ENCODE data around the gene INPP5K.

- TF ChIP-seq CTCF (conservative IDR thresholded peaks at IDR 0.05; ENCODE audit: low read depth, low read length) (no peak), EZH2 (IDR thresholded peaks at IDR 0.05; ENCODE audit: borderline replicate concordance, low read depth, low read length, poor library complexity, severe bottlenecking) (no peak)
Observed at GRCh38 chr17:1546292-1546922, 30.0 kb upstream of the INPP5K start.

Data from A673 (cell line).